NT2/D1 (cell line): ENCODE measurements around the gene SLC9A9.

ENCODE experiments used
- DNase-seq: peaks from one replicate; pipeline ENCODE4 v3.0.0-alpha.2; 2011; ENCODE audit warnings: low read depth, low spot score
- H3K27me3 ChIP-seq: 2 replicates; pipeline ENCODE4 v1.6.0; 2011; ENCODE audit warnings: mild to moderate bottlenecking; ENCODE audit not compliant: insufficient read length, insufficient read depth
- H3K36me3 ChIP-seq: 2 replicates; pipeline ENCODE4 v1.6.1; 2011; ENCODE audit warnings: mild to moderate bottlenecking, low read length, mixed read lengths; ENCODE audit not compliant: insufficient read depth, insufficient read length
- H3K4me1 ChIP-seq: 2 replicates; pipeline ENCODE4 v1.5.1; 2011; ENCODE audit not compliant: insufficient read depth, insufficient read length
- H3K4me3 ChIP-seq: 2 replicates; pipeline ENCODE4 v1.5.1; 2011; ENCODE audit warnings: low read depth; ENCODE audit not compliant: insufficient read length
- H3K9ac ChIP-seq: 2 replicates; pipeline ENCODE4 v1.6.0; 2011; ENCODE audit warnings: low read depth; ENCODE audit not compliant: insufficient read length
- H3K9me3 ChIP-seq: 2 replicates; pipeline ENCODE4 v1.5.1; 2011; ENCODE audit warnings: mild to moderate bottlenecking, low read length; ENCODE audit not compliant: insufficient read depth
- SUZ12 ChIP-seq: IDR thresholded peaks from 2 replicates; pipeline ENCODE4 v1.6.1; 2011; ENCODE audit not compliant: insufficient read length, insufficient read depth; ENCODE audit errors: extremely low read depth
- YY1 ChIP-seq: IDR thresholded peaks from 2 replicates; pipeline ENCODE4 v1.6.1; 2011; ENCODE audit not compliant: insufficient read length, insufficient read depth
- ZNF274 ChIP-seq: IDR thresholded peaks from 2 replicates; pipeline ENCODE4 v1.6.1; 2011; ENCODE audit warnings: mild to moderate bottlenecking, low read depth, low read length

SLC9A9 gene

DNA sequence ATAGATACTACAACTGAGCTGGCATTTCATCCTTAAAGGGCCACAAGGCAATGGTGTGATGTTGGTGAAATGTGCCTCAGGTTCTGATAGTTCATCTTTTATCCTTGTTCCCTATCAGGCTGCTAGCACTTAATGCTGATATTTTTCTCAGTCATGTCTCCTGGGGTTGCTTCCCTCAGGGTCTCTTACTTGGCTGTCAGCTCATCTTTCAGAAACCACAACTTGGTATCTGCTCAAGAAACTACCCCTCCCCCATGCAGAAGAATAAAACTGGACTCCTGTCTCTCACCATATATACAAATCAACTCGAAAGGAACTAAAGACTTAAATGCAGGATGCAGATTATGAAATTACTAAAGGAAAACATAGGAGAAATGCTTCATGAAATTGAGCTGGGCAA is 420.6 kb downstream of the SLC9A9 start:
- DNase-seq, result no peak
- no peak for TF ChIP-seq YY1
- no peak for TF ChIP-seq ZNF274
- TF ChIP-seq SUZ12, result no peak
- H3K36me3 ChIP-seq, result no peaks in the 10 kb centered on the region
- H3K4me1 ChIP-seq, result peaks cover 9% of the 10 kb centered on the region
- no peaks in the 10 kb centered on the region for H3K27me3 ChIP-seq
- no peak overlapping the region for H3K4me3 ChIP-seq
- H3K9ac ChIP-seq, result no peak overlapping the region
- no peaks in the 10 kb centered on the region for H3K9me3 ChIP-seq

DNA sequence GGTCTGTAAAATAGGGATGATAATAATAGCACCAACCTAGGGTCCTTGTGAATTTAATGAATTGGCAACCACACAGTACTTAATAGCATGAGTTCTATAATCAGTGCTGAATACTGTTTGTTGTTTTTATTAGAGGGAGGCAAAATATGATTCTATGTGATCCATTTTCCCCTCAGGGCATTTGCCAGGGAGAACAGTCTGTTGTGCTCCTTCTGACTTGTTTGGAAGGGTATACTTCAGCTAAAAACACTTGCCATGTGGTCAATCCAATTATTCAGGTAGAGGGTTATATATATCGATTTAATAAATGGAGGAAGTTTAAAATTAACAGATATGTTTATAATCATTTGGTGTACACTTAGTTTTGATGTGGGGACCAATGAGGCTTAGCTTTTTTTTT is 423.4 kb downstream of the SLC9A9 start:
- no peaks in the 10 kb centered on the region for H3K36me3 ChIP-seq
- H3K9ac ChIP-seq, result no peak overlapping the region
- TF ChIP-seq YY1 (no peak), ZNF274 (no peak), SUZ12 (no peak)
- no peak overlapping the region for H3K4me3 ChIP-seq
- DNase-seq, result no peak
- peaks cover 4% of the 10 kb centered on the region for H3K4me1 ChIP-seq
- H3K9me3 ChIP-seq, result no peaks in the 10 kb centered on the region
- H3K27me3 ChIP-seq, result no peaks in the 10 kb centered on the region

DNA sequence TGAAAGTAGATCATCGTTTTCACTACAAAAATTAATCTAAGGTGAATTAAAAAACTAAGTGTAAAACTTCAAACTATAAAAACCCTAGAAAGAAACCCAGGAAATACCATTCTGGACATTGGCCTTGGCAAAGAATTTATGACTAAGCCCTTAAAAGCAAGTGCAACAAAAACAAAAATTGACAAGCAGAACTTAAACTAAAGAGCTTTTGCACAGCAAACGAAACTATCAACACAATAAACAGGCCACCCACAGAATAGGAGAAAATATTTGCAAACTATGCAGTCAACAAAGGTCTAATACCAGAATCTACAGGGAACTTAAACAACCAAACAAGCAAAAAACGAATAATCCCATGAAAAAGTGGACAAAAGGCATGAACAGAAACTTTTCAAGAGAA is 426.7 kb downstream of the SLC9A9 start:
- Histone ChIP-seq H3K27me3 (no peaks in the 10 kb centered on the region), H3K4me3 (no peak overlapping the region), H3K9me3 (no peaks in the 10 kb centered on the region), H3K36me3 (no peaks in the 10 kb centered on the region), H3K4me1 (no peaks in the 10 kb centered on the region), H3K9ac (no peak overlapping the region)
- DNase-seq, result no peak
- TF ChIP-seq ZNF274, result no peak

DNA sequence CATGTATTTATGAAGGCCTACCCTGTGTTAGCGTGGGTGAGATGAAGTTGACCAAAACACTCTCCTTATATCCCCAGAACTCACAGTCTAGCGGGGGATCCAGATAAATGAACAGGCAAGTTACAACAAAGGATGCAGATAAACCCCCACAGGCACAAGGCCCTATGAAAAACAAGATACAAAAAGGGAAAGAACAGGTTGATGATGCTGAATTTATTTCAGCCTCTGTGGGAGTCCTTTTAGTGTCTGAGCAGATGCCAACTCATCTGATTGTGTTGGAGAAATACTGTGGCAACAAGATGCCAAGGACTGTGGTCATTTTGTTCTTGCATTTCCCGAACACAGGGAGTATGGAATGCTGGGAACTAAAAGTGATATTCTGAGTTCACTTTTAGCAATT is 428.7 kb downstream of the SLC9A9 start:
- H3K36me3 ChIP-seq, result no peaks in the 10 kb centered on the region
- H3K9ac ChIP-seq, result no peak overlapping the region
- DNase-seq, result no peak
- H3K4me3 ChIP-seq, result no peak overlapping the region
- no peaks in the 10 kb centered on the region for H3K9me3 ChIP-seq
- no peak for TF ChIP-seq YY1
- no peak for TF ChIP-seq SUZ12
- no peak for TF ChIP-seq ZNF274
- H3K4me1 ChIP-seq, result no peaks in the 10 kb centered on the region
- no peaks in the 10 kb centered on the region for H3K27me3 ChIP-seq

DNA sequence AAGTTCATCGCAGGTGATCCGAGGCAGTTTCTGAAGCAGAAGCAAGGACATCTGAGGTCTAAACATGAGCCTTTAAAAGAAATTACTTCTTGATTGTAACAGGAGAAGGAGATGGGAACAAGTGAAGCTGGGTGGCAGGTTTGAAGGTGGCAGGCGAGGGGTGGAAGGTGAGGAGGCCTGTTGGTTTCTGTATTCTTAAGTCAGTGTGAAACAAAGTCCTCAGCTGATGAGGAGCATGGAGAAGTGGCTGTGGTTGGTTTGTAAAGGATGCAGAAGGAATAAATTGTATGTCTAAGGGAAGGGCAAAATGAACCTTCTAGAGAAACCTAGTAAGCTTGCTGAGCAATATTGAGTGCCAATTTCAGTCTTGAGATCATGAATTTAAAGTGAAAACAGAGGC is 429.9 kb downstream of the SLC9A9 start:
- no peaks in the 10 kb centered on the region for H3K36me3 ChIP-seq
- no peak overlapping the region for H3K9ac ChIP-seq
- no peaks in the 10 kb centered on the region for H3K27me3 ChIP-seq
- no peak overlapping the region for H3K4me3 ChIP-seq
- H3K9me3 ChIP-seq, result no peaks in the 10 kb centered on the region
- DNase-seq, result no peak
- no peaks in the 10 kb centered on the region for H3K4me1 ChIP-seq
- TF ChIP-seq YY1 (no peak), SUZ12 (no peak), ZNF274 (no peak)

DNA sequence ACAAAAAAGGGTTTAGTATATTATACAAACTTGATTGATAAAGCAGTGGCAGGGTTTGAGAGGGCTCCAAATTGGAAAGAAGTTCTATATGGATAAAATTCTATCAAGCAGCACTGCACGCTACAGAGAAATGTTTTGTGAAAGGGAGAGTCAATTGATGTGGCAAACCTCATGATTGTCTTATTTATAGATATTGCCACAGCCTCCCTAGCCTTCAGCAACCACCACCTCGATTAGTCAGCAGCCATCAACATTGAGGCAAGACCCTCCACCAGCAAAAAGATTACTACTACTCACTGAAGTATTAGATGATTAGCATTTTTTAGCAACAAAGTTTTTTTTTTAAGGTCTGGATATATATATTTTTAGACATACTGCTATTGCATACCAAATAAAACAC is 432.0 kb downstream of the SLC9A9 start:
- Histone ChIP-seq H3K9ac (no peak overlapping the region), H3K4me1 (no peaks in the 10 kb centered on the region), H3K9me3 (no peaks in the 10 kb centered on the region), H3K36me3 (no peaks in the 10 kb centered on the region), H3K4me3 (no peak overlapping the region), H3K27me3 (no peaks in the 10 kb centered on the region)
- no peak for DNase-seq
- TF ChIP-seq ZNF274, result no peak
- no peak for TF ChIP-seq YY1
- no peak for TF ChIP-seq SUZ12

DNA sequence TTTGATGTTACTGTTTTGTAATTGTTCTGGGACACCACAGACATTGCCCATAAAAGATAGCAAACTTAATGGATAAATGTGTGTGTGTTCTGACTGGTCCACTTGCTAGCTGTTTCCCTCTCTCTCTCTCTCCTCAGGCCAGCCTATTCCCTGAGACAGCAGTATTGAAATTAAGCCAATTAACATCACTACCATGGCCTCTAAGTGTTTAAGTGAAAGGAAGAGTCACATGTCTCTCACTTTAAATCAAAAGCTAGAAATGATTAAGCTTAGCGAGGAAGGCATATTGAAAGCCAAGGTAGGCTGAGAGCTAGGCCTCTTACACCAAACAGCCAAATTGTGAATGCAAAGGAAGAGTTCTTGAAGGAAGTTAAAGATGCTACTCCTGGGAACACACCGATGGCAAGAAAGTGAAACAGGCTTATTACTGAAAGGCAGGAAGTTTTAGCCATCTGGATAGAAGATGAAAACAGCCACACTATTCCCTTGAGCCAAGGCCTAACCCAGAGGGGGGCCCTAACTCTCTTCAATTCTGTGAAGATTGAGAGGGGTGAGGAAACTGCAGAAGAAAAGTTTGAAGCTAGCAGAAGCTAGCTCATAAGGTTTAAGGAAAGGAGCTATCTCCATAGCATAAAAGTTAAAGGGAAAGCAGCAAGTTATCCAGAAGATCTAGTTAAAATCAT is 433.6 kb downstream of the SLC9A9 start:
- no peaks in the 10 kb centered on the region for H3K36me3 ChIP-seq
- H3K27me3 ChIP-seq, result no peaks in the 10 kb centered on the region
- no peak overlapping the region for H3K9ac ChIP-seq
- no peak for TF ChIP-seq SUZ12
- TF ChIP-seq YY1, result no peak
- no peak for TF ChIP-seq ZNF274
- no peak overlapping the region for H3K4me3 ChIP-seq
- DNase-seq, result no peak
- H3K9me3 ChIP-seq, result no peaks in the 10 kb centered on the region
- H3K4me1 ChIP-seq, result peaks cover under 1% of the 10 kb centered on the region
